HCT116 (cell line): ENCODE data around the gene TNNC1. TPM values are rescaled to one million over a fixed set of nuclear protein-coding genes. Genes with fewer than 3 reads are reported as not detected.

Experiments
- ATAC-seq: fragments of 200-7000 bp; cut with Tn5 transposase; 2 replicates; pipeline ENCODE4 v1.9.1; 2020; ENCODE audit warnings: mild to moderate bottlenecking, moderate library complexity
- BruUV-seq: library from RNA; stranded (reverse); fragments of 400-500 nt; replicated peaks from 2 replicates; lab custom pipeline; 2021; lab: Mats Ljungman, UMichigan
- CTCF ChIA-PET: fragments of 300-600 bp; sonication (Branson Sonifier 250); formaldehyde crosslinking; loops from one replicate; lab custom pipeline; 2021; ENCODE audit warnings: antibody characterized with exemption; lab: Charles Lee
- POLR2A ChIA-PET: fragments of 300-600, 350-600 bp; sonication (Branson Sonifier 250); formaldehyde crosslinking; loops from one replicate; lab custom pipeline; 2021; ENCODE audit warnings: antibody characterized with exemption; lab: Charles Lee
- RAD21 ChIA-PET, 2 experiments: fragments of 300-600 bp; sonication (Branson Sonifier 250); formaldehyde crosslinking; loops; one replicate each; lab custom pipeline; 2023; ENCODE audit warnings: low total read pairs in 2 of 2; ENCODE audit not compliant: uncharacterized antibody in 2 of 2, unreplicated experiment in 2 of 2, low non-redundant PET in 1 of 2; lab: Charles Lee
- DNase-seq: peaks from one replicate; pipeline ENCODE4 v3.0.0-alpha.2; 2010; ENCODE audit warnings: low read depth, low spot score
- H2AFZ ChIP-seq: fragments of 200-600 bp; shearing (Covaris generic), sonication (generic); 2 replicates; pipeline ENCODE4 v1.6.1; 2017; ENCODE audit warnings: low read depth, mixed run types, mixed read lengths, antibody characterized with exemption, low read length; ENCODE audit not compliant: poor library complexity, severe bottlenecking
- H3K27ac ChIP-seq: 2 replicates; pipeline ENCODE4 v1.5.1; 2012; ENCODE audit warnings: low read depth, low read length
- H3K27me3 ChIP-seq: fragments of 200-600 bp; sonication (generic); 2 replicates; pipeline ENCODE4 v1.6.1; 2016; ENCODE audit warnings: mixed run types, low read length, mixed read lengths; ENCODE audit not compliant: insufficient read depth
- H3K36me3 ChIP-seq, 2 experiments: fragments of 200-500 bp in 1 of 2; fragments of 200-600 bp in 1 of 2; sonication (Bioruptor generic) in 1 of 2; sonication (generic) in 1 of 2; 2 replicates each; pipeline versions ENCODE4 v1.5.1 to v1.6.1; 2014 to 2016; ENCODE audit warnings: low read length in 2 of 2, inconsistent platforms in 1 of 2, mixed read lengths in 1 of 2, mixed run types in 1 of 2; ENCODE audit not compliant: insufficient read depth in 2 of 2, control insufficient read depth in 1 of 2
- H3K4me1 ChIP-seq, 2 experiments: fragments of 200-600 bp in 1 of 2; sonication (generic) in 1 of 2; 2 replicates each; pipeline versions ENCODE4 v1.5.1 to v1.6.1; 2012 to 2017; ENCODE audit warnings: low read length in 2 of 2, inconsistent platforms in 1 of 2, mild to moderate bottlenecking in 1 of 2, mixed read lengths in 1 of 2, mixed run types in 1 of 2, moderate library complexity in 1 of 2; ENCODE audit not compliant: insufficient read depth in 2 of 2, control insufficient read depth in 1 of 2
- H3K4me2 ChIP-seq: fragments of 200-600 bp; sonication (generic); 2 replicates; pipeline ENCODE4 v1.6.1; 2017; ENCODE audit warnings: mixed run types, low read length, mixed read lengths
- H3K4me3 ChIP-seq, 2 experiments: fragments of 200-600 bp in 1 of 2; sonication (generic) in 1 of 2; replicated peaks in 1 of 2; 2 replicates each; pipeline ENCODE4 v1.5.1; 2011 to 2016; ENCODE audit warnings: low read length in 2 of 2, control low read depth in 1 of 2, low read depth in 1 of 2, mild to moderate bottlenecking in 1 of 2, mixed read lengths in 1 of 2, mixed run types in 1 of 2
- H3K79me2 ChIP-seq: fragments of 200-600 bp; sonication (generic); 2 replicates; pipeline ENCODE4 v1.6.1; 2017; ENCODE audit warnings: mild to moderate bottlenecking, mixed run types, low read length, moderate library complexity, mixed read lengths; ENCODE audit not compliant: insufficient read depth
- H3K9ac ChIP-seq: fragments of 200-600 bp; sonication (generic); 2 replicates; pipeline ENCODE4 v1.6.1; 2016; ENCODE audit warnings: low read length, mixed read lengths
- H3K9me2 ChIP-seq: fragments of 200-600 bp; sonication (generic), shearing (Covaris generic); 2 replicates; pipeline ENCODE4 v1.6.1; 2017; ENCODE audit warnings: mixed run types, mild to moderate bottlenecking, moderate library complexity; ENCODE audit not compliant: insufficient read depth
- H3K9me3 ChIP-seq, 2 experiments: fragments of 200-500 bp in 1 of 2; fragments of 200-600 bp in 1 of 2; sonication (Bioruptor generic) in 1 of 2; sonication (generic) in 1 of 2; 2 replicates each; pipeline ENCODE4 v1.6.1; 2014 to 2017; ENCODE audit warnings: low read length in 2 of 2, mixed read lengths in 2 of 2, inconsistent platforms in 1 of 2, low read depth in 1 of 2, mild to moderate bottlenecking in 1 of 2, mixed run types in 1 of 2, moderate library complexity in 1 of 2; ENCODE audit not compliant: control insufficient read depth in 1 of 2, insufficient read depth in 1 of 2
- H4K20me1 ChIP-seq: fragments of 200-600 bp; sonication (generic), shearing (Covaris generic); 2 replicates; pipeline ENCODE4 v1.6.1; 2017; ENCODE audit warnings: mixed run types, mild to moderate bottlenecking, moderate library complexity; ENCODE audit not compliant: insufficient read depth
- ATF3 ChIP-seq: IDR thresholded peaks from 2 replicates; pipeline ENCODE4 v1.6.1; 2012
- CTCF ChIP-seq, 3 experiments: fragments of 200-600 bp in 1 of 3; sonication (generic) in 1 of 3; IDR thresholded peaks in 2 of 3; conservative IDR thresholded peaks in 1 of 3; 2 replicates each; pipeline ENCODE4 v1.5.1; 2012 to 2017; ENCODE audit warnings: low read depth in 2 of 3, low read length in 2 of 3, antibody characterized with exemption in 1 of 3, borderline replicate concordance in 1 of 3, control low read depth in 1 of 3, mild to moderate bottlenecking in 1 of 3, mixed read lengths in 1 of 3, mixed run types in 1 of 3, moderate library complexity in 1 of 3; ENCODE audit not compliant: insufficient read depth in 1 of 3
- RAD21 ChIP-seq: IDR thresholded peaks from 2 replicates; pipeline ENCODE4 v1.6.1; 2012; ENCODE audit warnings: low read depth, mild to moderate bottlenecking
- SIN3A ChIP-seq: IDR thresholded peaks from 2 replicates; pipeline ENCODE4 v1.6.1; 2012; ENCODE audit warnings: low read depth
- SRF ChIP-seq: IDR thresholded peaks from 2 replicates; pipeline ENCODE4 v1.6.1; 2012; ENCODE audit warnings: low read depth
- intact Hi-C: fragments of 100-400 bp; cut with micrococcal nuclease; formaldehyde crosslinking; loops from 2 replicates; pipeline ENCODE4 v1.10.0; 2022
- total RNA-seq: library from RNA; stranded (reverse); gene quantifications from one replicate; pipeline ENCODE4 v1.2.1, GENCODE V29; 2021; ENCODE audit not compliant: unreplicated experiment

Gene TNNC1
- total RNA-seq, 1 experiment from 2014 or later, result 2.2 TPM

GRCh38 chr3:52471371-52472238, 17.8 kb upstream of the TNNC1 start:
- no peak for DNase-seq
- intact Hi-C loops, result loop anchor here (1.0 to 10.0 kb wide), 2 partner anchors 211 to 603 kb away; no protein-coding TSS in a partner anchor
- ChIA-PET RAD21 (no interaction called here), CTCF (no interaction called here), POLR2A (no interaction called here)
- no TSS peak for BruUV-seq
- no peak overlapping the region for H3K4me2 ChIP-seq
- peaks cover 14% of the 10 kb centered on the region for H3K79me2 ChIP-seq
- H3K9me2 ChIP-seq, result no peaks in the 10 kb centered on the region
- peak; percentile 92 for ATAC-seq
- no peak overlapping the region for H3K4me3 ChIP-seq
- H2AFZ ChIP-seq, result no peak overlapping the region
- no peak overlapping the region for H3K27ac ChIP-seq
- TF ChIP-seq CTCF (IDR thresholded peaks at IDR 0.05 in 2 of 3, conservative IDR thresholded peaks at IDR 0.05 in 1 of 3; ENCODE audit: borderline replicate concordance in 1 of 3, insufficient read depth in 1 of 3, low read depth in 2 of 3, low read length in 2 of 3) (peak; percentile 41 to 77 (median 73); a peak in 5 of 6 replicates), RAD21 (peak; percentile 75), SIN3A (no peak)
- peaks cover 26 to 35% of the 10 kb centered on the region in 2 experiments for H3K36me3 ChIP-seq
- H3K9ac ChIP-seq, result no peak overlapping the region
- no peaks in the 10 kb centered on the region for H3K27me3 ChIP-seq
- H3K4me1 ChIP-seq, result no peaks in the 10 kb centered on the region
- no peaks in the 10 kb centered on the region for H4K20me1 ChIP-seq
- H3K9me3 ChIP-seq, result no peaks in the 10 kb centered on the region

- no peak for TF ChIP-seq ATF3
- no peak for TF ChIP-seq SRF
- no peak for TF ChIP-seq SIN3A
- Histone ChIP-seq H3K36me3 (peaks cover 23 to 29% of the 10 kb centered on the region in 2 experiments), H4K20me1 (no peaks in the 10 kb centered on the region), H3K9ac (no peak overlapping the region), H3K27ac (no peak overlapping the region), H2AFZ (no peak overlapping the region), H3K4me3 (no peak overlapping the region), H3K4me2 (no peak overlapping the region), H3K9me3 (no peaks in the 10 kb centered on the region), H3K9me2 (no peaks in the 10 kb centered on the region), H3K79me2 (peaks cover 19% of the 10 kb centered on the region), H3K27me3 (no peaks in the 10 kb centered on the region), H3K4me1 (no peaks in the 10 kb centered on the region)
- intact Hi-C loops, result loop anchor here (10.0 kb wide), 1 partner anchor 604 kb away; no protein-coding TSS in a partner anchor
- ChIA-PET RAD21 (no interaction called here), CTCF (no interaction called here), POLR2A (no interaction called here)
- ATAC-seq (no peak), DNase-seq (no peak)
- BruUV-seq, result no TSS peak
Observed at GRCh38 chr3:52470920-52471319, 17.1 kb upstream of the TNNC1 start.
